ENCODE measurements around the gene LSM10. TPM values are rescaled to one million over a fixed set of nuclear protein-coding genes. Genes with fewer than 3 reads are reported as not detected.

The LSM10 gene
- total and polyA plus RNA-seq, 4 donors: 30.1 to 57.7 (median 34.9) TPM

- H3K36me3 ChIP-seq (ENCODE audit: control insufficient read depth in 1 of 2, insufficient read depth in 2 of 2, low read length in 1 of 2): peaks cover 0 to 9% of the 10 kb centered on the region in 2 donors
- H3K9me3 ChIP-seq (ENCODE audit: control insufficient read depth, low read length): no peaks in the 10 kb centered on the region
- peak overlapping the region; percentile 5 to 92 for H3K27ac ChIP-seq (ENCODE audit: low read depth in 1 of 2, low read length in 2 of 2)
- intact Hi-C loops (cut with DNase I): loop anchor here in 1 of 2 donors (5.0 kb wide), 1 partner anchor 34 kb away; the partner anchor contains the start of gene STK40
- 72 to 77% methylated on average over 15 of the region's 15 CpGs for WGBS, 2 donors
- H3K4me1 ChIP-seq (ENCODE audit: control insufficient read depth in 1 of 2, insufficient read depth in 2 of 2, low read length in 2 of 2): peaks cover 0 to 2% of the 10 kb centered on the region in 2 donors
- H3K4me3 ChIP-seq (ENCODE audit: low read length in 2 of 2): no peak overlapping the region
- ATAC-seq (ENCODE audit: low FRiP score) (no peak), DNase-seq (no peak)
- H3K27me3 ChIP-seq (ENCODE audit: control insufficient read depth in 1 of 2, insufficient read depth in 2 of 2, low read length in 1 of 2): no peaks in the 10 kb centered on the region
Observed at GRCh38 chr1:36352910-36353878, 44.5 kb downstream of the LSM10 start.

- intact Hi-C loops (cut with DNase I): loop anchor here in 1 of 2 donors (5.0 kb wide), 1 partner anchor 35 kb away; the partner anchor contains the start of gene STK40
- Histone ChIP-seq H3K9me3 (ENCODE audit: control insufficient read depth, low read length) (no peaks in the 10 kb centered on the region), H3K27ac (ENCODE audit: low read depth in 1 of 2, low read length in 2 of 2) (peak overlapping the region; percentile 6 to 92), H3K4me1 (ENCODE audit: control insufficient read depth in 1 of 2, insufficient read depth in 2 of 2, low read length in 2 of 2) (peaks cover 0 to 2% of the 10 kb centered on the region in 2 donors), H3K27me3 (ENCODE audit: control insufficient read depth in 1 of 2, insufficient read depth in 2 of 2, low read length in 1 of 2) (no peaks in the 10 kb centered on the region), H3K4me3 (ENCODE audit: low read length in 2 of 2) (no peak overlapping the region), H3K36me3 (ENCODE audit: control insufficient read depth in 1 of 2, insufficient read depth in 2 of 2, low read length in 1 of 2) (peaks cover 0 to 6% of the 10 kb centered on the region in 2 donors)
- 62 to 63% methylated on average over 13 of the region's 13 CpGs for WGBS, 2 donors
- DNase-seq: no peak
- ATAC-seq (ENCODE audit: low FRiP score): no peak
Observed at GRCh38 chr1:36352125-36352909, 45.4 kb downstream of the LSM10 start.

- Histone ChIP-seq H3K4me1 (ENCODE audit: control insufficient read depth in 1 of 2, insufficient read depth in 2 of 2, low read length in 2 of 2) (peaks cover 0 to 2% of the 10 kb centered on the region in 2 donors), H3K27ac (ENCODE audit: low read depth in 1 of 2, low read length in 2 of 2) (peak overlapping the region; percentile 25 to 92), H3K27me3 (ENCODE audit: control insufficient read depth in 1 of 2, insufficient read depth in 2 of 2, low read length in 1 of 2) (no peaks in the 10 kb centered on the region), H3K4me3 (ENCODE audit: low read length in 2 of 2) (no peak overlapping the region), H3K9me3 (ENCODE audit: control insufficient read depth, low read length) (no peaks in the 10 kb centered on the region), H3K36me3 (ENCODE audit: control insufficient read depth in 1 of 2, insufficient read depth in 2 of 2, low read length in 1 of 2) (peaks cover 0 to 3% of the 10 kb centered on the region in 2 donors)
- peak; percentile 74 to 84 for DNase-seq
- WGBS, 2 donors: 6 to 14% methylated on average over 14 of the region's 14 CpGs
- ATAC-seq (ENCODE audit: low FRiP score): peak; percentile 46
- intact Hi-C loops (cut with DNase I): loop anchor here in 1 of 2 donors (5.0 kb wide), 1 partner anchor 36 kb away; the partner anchor contains the start of gene STK40
Observed at GRCh38 chr1:36351227-36351977, 46.3 kb downstream of the LSM10 start.

GRCh38 chr1:36350659-36351226 lies 47.0 kb downstream of the LSM10 start:
- Histone ChIP-seq H3K36me3 (ENCODE audit: control insufficient read depth in 1 of 2, insufficient read depth in 2 of 2, low read length in 1 of 2) (peaks cover 0 to 3% of the 10 kb centered on the region in 2 donors), H3K4me3 (ENCODE audit: low read length in 2 of 2) (no peak overlapping the region), H3K27ac (ENCODE audit: low read depth in 1 of 2, low read length in 2 of 2) (peak overlapping the region; percentile 64 to 92), H3K27me3 (ENCODE audit: control insufficient read depth in 1 of 2, insufficient read depth in 2 of 2, low read length in 1 of 2) (no peaks in the 10 kb centered on the region), H3K4me1 (ENCODE audit: control insufficient read depth in 1 of 2, insufficient read depth in 2 of 2, low read length in 2 of 2) (peaks cover 0 to 2% of the 10 kb centered on the region in 2 donors), H3K9me3 (ENCODE audit: control insufficient read depth, low read length) (no peaks in the 10 kb centered on the region)
- 1 to 3% methylated on average over 13 of the region's 13 CpGs for WGBS, 2 donors
- ATAC-seq (ENCODE audit: low FRiP score): peak; percentile 90
- DNase-seq: peak; percentile 81 to 84
- intact Hi-C loops (cut with DNase I): loop anchor here in 1 of 2 donors (5.0 kb wide), 1 partner anchor 37 kb away; the partner anchor contains the start of gene STK40

DNA sequence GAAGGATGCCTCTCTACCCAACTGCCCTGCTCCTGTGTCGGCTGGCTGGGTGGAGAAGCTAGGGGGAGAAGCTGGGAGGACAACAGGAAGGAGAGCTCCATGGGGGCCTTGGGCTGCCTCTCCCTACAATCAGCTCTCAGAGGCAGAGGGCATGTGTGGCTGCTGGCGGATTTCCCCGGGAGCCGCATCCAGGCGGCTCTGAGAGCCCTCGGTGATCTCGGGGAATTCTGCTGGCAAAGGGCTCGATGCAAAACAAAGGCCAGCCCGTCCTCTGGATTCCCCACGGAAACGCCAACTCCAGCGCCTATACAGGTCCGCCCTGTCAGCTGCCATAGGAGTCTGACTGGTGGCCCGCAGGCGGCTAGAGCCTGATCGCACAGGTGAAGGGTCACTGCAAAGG lies 47.9 kb downstream of the LSM10 start:
- peak overlapping the region; percentile 64 to 92 for H3K27ac ChIP-seq (ENCODE audit: low read depth in 1 of 2, low read length in 2 of 2)
- DNase-seq: peak in 1 of 2 donors; percentile 64
- no peaks in the 10 kb centered on the region for H3K9me3 ChIP-seq (ENCODE audit: control insufficient read depth, low read length)
- no peak for ATAC-seq (ENCODE audit: low FRiP score)
- H3K4me3 ChIP-seq (ENCODE audit: low read length in 2 of 2): no peak overlapping the region
- H3K4me1 ChIP-seq (ENCODE audit: control insufficient read depth in 1 of 2, insufficient read depth in 2 of 2, low read length in 2 of 2): peaks cover 0 to 2% of the 10 kb centered on the region in 2 donors
- 17 to 18% methylated on average over 15 to 16 of the region's 16 CpGs for WGBS, 2 donors
- H3K36me3 ChIP-seq (ENCODE audit: control insufficient read depth in 1 of 2, insufficient read depth in 2 of 2, low read length in 1 of 2): peaks cover 0 to 4% of the 10 kb centered on the region in 2 donors
- intact Hi-C loops (cut with DNase I): loop anchor here in 1 of 2 donors (5.0 kb wide), 1 partner anchor 37 kb away; the partner anchor contains the start of gene STK40
- H3K27me3 ChIP-seq (ENCODE audit: control insufficient read depth in 1 of 2, insufficient read depth in 2 of 2, low read length in 1 of 2): no peaks in the 10 kb centered on the region

DNA sequence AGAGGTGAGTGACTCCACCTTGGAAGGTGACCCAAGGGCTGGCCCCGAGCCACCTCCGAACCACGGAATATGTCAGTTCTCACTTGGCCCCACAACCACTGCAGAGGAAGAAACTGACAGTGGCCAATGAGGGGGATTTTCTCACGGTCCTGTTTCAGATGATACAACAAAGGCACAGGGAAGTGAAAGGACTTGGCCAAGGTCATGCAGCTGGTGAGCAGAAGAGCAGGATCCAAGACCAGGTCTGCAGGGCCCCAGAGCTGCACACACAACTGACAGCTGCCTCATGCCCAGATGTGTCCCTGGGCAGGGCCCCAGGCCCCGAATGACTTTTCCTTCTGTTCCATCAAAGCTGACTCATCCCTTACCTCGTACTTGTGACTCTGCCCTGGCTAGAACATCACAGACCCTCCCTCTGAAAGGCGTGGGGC lies 48.5 kb downstream of the LSM10 start:
- WGBS, 2 donors: 62% methylated on average over 7 of the region's 7 CpGs
- H3K27me3 ChIP-seq (ENCODE audit: control insufficient read depth in 1 of 2, insufficient read depth in 2 of 2, low read length in 1 of 2): no peaks in the 10 kb centered on the region
- no peak overlapping the region for H3K4me3 ChIP-seq (ENCODE audit: low read length in 2 of 2)
- peak overlapping the region; percentile 64 to 92 for H3K27ac ChIP-seq (ENCODE audit: low read depth in 1 of 2, low read length in 2 of 2)
- ATAC-seq (ENCODE audit: low FRiP score) (no peak), DNase-seq (no peak)
- no peaks in the 10 kb centered on the region for H3K9me3 ChIP-seq (ENCODE audit: control insufficient read depth, low read length)
- H3K36me3 ChIP-seq (ENCODE audit: control insufficient read depth in 1 of 2, insufficient read depth in 2 of 2, low read length in 1 of 2): peaks cover 0 to 3% of the 10 kb centered on the region in 2 donors
- intact Hi-C loops (cut with DNase I): no loop called here
- H3K4me1 ChIP-seq (ENCODE audit: control insufficient read depth in 1 of 2, insufficient read depth in 2 of 2, low read length in 2 of 2): peaks cover 0 to 2% of the 10 kb centered on the region in 2 donors

DNA sequence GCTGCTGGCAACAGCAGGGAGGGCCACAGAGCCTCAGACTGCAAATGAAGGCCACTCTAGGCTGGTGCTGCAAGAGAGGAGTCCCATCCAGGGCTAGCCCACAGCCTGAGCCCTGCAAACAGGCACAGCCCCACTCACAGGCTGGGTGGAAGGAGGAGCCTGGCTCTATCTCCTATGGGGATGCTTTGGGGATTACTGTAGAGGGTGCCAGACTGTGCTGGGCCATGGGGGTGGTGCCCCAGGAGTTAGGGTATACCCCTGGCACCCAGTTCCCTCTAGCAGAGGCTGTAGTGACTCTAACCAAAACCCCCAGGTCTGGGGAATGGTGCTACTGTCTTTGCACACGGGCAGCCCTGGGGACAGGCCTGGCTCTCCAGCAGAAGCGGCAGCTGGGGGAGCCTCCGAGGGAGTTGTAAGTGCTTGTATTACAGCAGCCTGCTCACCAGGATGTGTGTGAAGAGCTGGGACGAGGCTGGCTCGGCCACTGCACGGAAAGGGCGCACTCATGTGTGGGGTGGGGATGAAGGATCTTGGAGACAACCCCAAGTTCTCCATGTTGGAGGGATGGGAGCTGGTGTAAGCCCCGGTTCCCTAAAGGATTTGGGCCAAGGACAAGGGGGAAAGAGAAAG lies 50.9 kb downstream of the LSM10 start:
- intact Hi-C loops (cut with DNase I): no loop called here
- H3K4me3 ChIP-seq (ENCODE audit: low read length in 2 of 2): no peak overlapping the region
- H3K4me1 ChIP-seq (ENCODE audit: control insufficient read depth in 1 of 2, insufficient read depth in 2 of 2, low read length in 2 of 2): peaks cover 0 to 2% of the 10 kb centered on the region in 2 donors
- no peaks in the 10 kb centered on the region for H3K9me3 ChIP-seq (ENCODE audit: control insufficient read depth, low read length)
- no peak for ATAC-seq (ENCODE audit: low FRiP score)
- H3K27ac ChIP-seq (ENCODE audit: low read depth in 1 of 2, low read length in 2 of 2): no peak overlapping the region
- no peak for DNase-seq
- 88 to 89% methylated on average over 8 of the region's 8 CpGs for WGBS, 2 donors
- H3K27me3 ChIP-seq (ENCODE audit: control insufficient read depth in 1 of 2, insufficient read depth in 2 of 2, low read length in 1 of 2): no peaks in the 10 kb centered on the region
- H3K36me3 ChIP-seq (ENCODE audit: control insufficient read depth in 1 of 2, insufficient read depth in 2 of 2, low read length in 1 of 2): peaks cover 0 to 3% of the 10 kb centered on the region in 2 donors

Data from aorta (tissue), 5 donors.